HG03432 (cell line): Measurements from ENCODE around the gene RAB11A.

Source experiments
- ATAC-seq: cut with Tn5 transposase; IDR thresholded peaks from one replicate; pipeline ENCODE4 v1.9.1; 2021; ENCODE audit warnings: mild to moderate bottlenecking, moderate library complexity; ENCODE audit not compliant: unreplicated experiment

Gene RAB11A

DNA sequence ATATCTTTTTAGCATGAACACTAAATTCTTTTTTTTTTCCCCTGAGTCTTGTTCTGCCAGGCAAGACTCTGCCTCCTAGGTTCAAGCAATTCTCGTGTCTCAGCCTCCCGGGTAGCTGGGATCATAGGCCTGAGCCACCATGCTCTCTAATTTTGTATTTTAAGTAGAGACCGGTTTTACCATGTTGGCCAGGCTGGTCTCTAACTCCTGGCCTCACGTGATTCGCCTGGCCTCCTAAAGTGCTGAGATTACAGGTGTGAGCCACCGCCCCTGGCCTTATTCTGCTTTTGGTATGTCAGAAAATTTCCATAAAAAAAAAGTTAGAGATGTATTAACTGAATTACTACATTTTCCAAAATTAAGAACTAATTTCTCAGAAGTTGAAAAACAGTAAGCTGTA is 14.3 kb downstream of the RAB11A start:
- no peak for ATAC-seq

DNA sequence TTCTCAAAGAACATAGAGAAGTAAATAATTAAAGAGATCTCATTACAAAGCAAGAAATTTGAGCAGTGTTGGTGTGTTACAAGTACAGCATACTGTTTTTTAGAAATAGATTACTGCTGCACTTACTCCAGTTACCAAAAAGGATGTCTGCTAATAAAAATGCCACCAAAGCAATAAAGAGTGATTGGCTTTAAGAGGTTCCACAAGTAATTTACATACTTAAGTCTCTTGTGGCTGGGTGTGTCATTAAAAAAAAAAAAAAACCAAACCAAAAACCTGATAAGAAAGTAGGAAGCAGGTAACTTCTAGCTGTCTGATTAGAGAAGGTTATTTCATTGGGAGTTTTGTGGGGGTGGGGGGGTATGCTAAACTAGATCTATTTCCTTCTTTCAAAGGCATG is 15.2 kb downstream of the RAB11A start:
- no peak for ATAC-seq

DNA sequence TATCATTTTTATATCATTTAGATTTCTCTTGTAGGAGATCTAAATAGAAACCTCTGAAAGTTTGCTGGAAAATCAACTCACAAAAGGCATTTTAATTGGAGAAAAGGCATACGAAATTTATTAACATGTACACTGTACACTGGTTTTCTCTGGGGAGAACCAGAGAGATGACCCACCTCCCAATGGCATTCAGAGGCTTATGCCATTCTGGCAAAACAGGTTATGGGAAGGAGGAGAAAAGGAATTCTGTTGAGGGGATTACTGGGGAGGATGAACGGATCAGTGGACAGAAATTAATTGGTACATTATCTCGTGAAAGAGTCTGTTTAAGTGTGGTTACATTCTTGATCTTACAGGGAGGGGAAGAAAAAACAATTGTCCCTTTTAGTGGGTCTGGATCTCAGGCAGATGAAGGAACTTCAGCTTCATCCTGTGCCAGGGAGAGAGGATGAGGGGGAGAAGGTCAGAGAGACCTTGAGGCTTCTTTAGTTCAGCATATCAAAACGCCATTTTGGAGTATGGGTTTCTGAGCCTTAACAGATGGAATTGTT is 16.5 kb downstream of the RAB11A start:
- no peak for ATAC-seq

- no peak for ATAC-seq
Observed at GRCh38 chr15:65887565-65887964, 18.3 kb downstream of the RAB11A start.

DNA sequence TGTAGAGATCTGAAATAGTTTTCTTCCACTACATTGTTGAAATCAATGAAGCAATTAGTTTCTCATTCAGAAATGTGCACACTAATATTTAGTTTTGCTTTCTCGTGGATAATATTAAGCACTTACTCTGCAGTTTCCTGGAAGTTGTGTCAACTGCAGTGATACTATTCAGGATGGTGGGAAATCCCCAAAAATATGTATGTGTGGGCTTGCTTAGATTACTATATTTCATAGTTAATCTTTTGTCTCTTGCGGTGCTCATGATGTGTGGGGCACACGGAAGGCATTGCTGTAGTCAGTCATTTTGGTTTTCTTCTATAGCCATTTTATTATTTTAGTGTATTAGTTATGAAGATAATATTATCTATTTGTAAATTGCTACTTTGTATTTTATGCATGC is 19.7 kb downstream of the RAB11A start:
- no peak for ATAC-seq

DNA sequence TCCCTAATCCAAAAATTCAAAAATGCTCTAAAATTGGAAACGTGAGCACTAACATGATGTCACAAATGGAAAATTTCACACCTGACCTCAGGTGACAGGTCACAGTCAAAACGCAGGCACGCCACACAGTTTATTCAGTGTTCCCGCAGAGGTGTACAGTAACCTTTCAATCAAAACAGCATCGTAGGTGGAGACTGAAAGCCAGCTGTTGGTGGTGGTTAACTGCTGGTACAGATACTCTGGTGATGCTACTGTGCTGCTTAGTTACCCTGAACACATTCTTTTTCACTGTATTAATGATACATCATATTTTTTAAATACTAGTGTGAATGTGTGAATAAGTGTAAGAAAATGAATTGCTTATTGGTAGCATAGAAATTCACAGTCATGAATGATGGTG is 23.8 kb downstream of the RAB11A start:
- ATAC-seq, result no peak

GRCh38 chr15:65896236-65896635 is 26.9 kb downstream of the RAB11A start:
- ATAC-seq, result no peak

DNA sequence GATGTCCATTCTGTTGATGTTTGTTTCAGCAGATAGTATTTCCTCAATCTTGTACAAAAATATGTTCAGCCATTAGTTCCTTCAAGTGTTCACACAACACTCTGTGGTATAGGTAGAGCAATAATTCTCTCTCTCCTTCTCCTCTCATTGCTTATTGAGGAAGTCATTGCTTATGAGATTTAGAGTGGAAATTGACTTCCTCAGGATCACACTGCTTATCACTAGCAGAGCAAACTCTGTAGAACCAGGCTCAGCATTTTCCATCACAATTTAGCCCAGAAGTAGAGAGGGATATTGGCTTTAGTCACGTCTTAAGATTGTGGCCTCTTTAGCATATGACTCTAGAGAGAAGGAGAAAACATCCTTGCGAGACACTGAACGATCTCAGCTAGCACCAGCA is 31.2 kb downstream of the RAB11A start:
- ATAC-seq, result no peak

GRCh38 chr15:65901336-65901735 is 32.0 kb downstream of the RAB11A start:
- no peak for ATAC-seq

- no peak for ATAC-seq
Observed at GRCh38 chr15:65901836-65902235, 32.5 kb downstream of the RAB11A start.

GRCh38 chr15:65902373-65902772 is 33.1 kb downstream of the RAB11A start:
- ATAC-seq, result peak; percentile 89

- no peak for ATAC-seq
Observed at GRCh38 chr15:65903296-65904073, 34.2 kb downstream of the RAB11A start.

DNA sequence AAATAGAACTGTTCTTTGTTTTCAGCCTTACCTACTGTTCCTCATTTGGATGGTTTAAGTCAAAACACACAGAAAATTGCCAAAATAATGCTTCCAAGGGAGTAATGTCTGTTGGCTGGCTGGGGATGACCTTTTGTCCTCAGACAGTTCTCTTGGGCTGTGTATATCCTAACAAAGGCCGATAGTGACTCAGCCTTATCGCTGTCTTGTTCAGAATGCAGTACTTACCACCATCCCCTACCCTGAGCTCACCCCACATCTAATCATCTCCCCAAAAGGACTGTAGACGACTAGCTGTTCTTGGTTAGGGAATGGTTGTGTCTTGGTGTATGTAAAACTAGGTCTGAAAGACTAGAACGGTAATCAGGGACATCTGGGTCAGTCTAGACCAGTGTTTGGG is 35.0 kb downstream of the RAB11A start:
- ATAC-seq, result no peak

GRCh38 chr15:65906396-65906795 is 37.1 kb downstream of the RAB11A start:
- no peak for ATAC-seq

- ATAC-seq, result no peak
Observed at GRCh38 chr15:65907661-65908060, 38.4 kb downstream of the RAB11A start.

GRCh38 chr15:65908876-65909275 is 39.6 kb downstream of the RAB11A start:
- ATAC-seq, result no peak

GRCh38 chr15:65909831-65910230 is 40.5 kb downstream of the RAB11A start:
- ATAC-seq, result no peak

GRCh38 chr15:65910341-65910740 is 41.0 kb downstream of the RAB11A start:
- no peak for ATAC-seq

DNA sequence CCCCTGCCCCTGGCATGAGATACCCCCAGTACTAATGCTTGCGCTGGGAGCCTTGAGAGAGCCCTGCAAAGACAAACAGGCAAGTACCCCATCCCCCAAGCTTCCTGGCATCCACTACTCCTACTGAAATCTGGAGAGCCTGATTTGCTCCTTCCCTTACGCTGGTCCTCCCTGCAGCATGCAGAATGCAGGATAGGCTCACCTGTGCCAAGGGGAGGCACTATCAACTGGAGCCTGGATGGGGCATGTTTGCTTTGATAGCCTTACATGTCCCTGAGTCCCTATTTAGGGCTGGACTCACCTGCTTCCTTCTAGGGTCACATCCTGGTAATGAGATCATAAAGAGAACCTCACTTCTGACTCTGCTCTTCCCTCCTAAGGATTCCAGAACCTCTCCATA is 42.9 kb downstream of the RAB11A start:
- no peak for ATAC-seq

GRCh38 chr15:65913631-65914199 is 44.4 kb downstream of the RAB11A start:
- ATAC-seq, result no peak

- no peak for ATAC-seq
Observed at GRCh38 chr15:65914386-65914785, 45.1 kb downstream of the RAB11A start.
